AG10803 (cell line): ENCODE results near the gene GPX2.

Source experiments
- DNase-seq: peaks from one replicate; pipeline ENCODE4 v3.0.0; 2010; ENCODE audit warnings: low read depth
- H3K4me3 ChIP-seq: 2 replicates; pipeline ENCODE4 v1.5.1; 2011; ENCODE audit warnings: mild to moderate bottlenecking, low read length, control low read depth
- TF ChIP-seq, protein P1 (sequence below): conservative IDR thresholded peaks from 2 replicates; pipeline ENCODE4 v1.5.1; 2011; ENCODE audit warnings: mild to moderate bottlenecking, low read length, control low read depth, inconsistent platforms

Gene GPX2

DNA sequence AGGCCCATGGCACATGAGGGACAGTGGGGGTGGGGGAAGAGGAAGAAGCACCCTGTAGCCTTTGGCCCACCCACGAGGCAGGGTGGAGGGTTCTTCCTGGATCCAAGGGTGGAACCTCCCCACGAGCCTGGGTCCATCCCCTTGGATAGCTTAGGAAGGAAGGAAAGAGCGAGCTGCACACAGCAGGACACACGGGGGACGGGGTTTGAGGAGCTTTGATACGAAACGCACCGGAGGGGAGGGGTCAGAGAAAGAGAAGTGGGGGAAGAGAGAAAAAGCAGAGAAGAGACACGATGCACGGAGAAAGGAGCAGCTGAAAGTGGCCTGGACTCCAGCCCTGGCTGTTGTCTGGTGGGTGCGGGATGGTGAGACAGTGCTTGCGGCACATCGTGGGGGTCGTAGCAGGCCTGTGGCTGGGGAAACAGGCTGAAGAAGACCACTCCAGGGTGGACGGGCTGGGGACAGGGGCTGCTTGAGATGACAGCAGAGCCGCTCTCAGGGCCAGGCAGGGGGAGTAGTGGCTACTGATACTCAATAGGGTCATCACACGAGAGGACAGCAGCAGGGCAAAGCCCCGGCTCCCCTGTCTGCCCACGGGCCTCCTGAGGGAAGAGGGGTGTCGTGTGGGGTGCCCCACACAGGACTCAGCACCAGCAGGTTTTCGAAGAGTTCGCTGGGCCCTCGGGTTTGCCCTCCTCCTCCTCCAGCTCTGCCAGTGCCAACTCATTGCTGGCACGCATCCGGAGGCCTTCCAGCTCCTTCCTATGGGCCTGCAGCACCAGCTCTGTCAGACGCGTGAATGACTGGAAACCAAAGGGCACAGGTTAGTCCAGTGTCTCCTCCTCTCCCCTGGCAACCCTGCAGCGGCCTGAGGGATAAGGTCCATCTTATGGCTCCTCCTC lies 5.4 kb upstream of the GPX2 start:
- no peak overlapping the region for H3K4me3 ChIP-seq
- DNase-seq: no peak
- TF ChIP-seq, protein P1, sequence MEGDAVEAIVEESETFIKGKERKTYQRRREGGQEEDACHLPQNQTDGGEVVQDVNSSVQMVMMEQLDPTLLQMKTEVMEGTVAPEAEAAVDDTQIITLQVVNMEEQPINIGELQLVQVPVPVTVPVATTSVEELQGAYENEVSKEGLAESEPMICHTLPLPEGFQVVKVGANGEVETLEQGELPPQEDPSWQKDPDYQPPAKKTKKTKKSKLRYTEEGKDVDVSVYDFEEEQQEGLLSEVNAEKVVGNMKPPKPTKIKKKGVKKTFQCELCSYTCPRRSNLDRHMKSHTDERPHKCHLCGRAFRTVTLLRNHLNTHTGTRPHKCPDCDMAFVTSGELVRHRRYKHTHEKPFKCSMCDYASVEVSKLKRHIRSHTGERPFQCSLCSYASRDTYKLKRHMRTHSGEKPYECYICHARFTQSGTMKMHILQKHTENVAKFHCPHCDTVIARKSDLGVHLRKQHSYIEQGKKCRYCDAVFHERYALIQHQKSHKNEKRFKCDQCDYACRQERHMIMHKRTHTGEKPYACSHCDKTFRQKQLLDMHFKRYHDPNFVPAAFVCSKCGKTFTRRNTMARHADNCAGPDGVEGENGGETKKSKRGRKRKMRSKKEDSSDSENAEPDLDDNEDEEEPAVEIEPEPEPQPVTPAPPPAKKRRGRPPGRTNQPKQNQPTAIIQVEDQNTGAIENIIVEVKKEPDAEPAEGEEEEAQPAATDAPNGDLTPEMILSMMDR: no peak

DNA sequence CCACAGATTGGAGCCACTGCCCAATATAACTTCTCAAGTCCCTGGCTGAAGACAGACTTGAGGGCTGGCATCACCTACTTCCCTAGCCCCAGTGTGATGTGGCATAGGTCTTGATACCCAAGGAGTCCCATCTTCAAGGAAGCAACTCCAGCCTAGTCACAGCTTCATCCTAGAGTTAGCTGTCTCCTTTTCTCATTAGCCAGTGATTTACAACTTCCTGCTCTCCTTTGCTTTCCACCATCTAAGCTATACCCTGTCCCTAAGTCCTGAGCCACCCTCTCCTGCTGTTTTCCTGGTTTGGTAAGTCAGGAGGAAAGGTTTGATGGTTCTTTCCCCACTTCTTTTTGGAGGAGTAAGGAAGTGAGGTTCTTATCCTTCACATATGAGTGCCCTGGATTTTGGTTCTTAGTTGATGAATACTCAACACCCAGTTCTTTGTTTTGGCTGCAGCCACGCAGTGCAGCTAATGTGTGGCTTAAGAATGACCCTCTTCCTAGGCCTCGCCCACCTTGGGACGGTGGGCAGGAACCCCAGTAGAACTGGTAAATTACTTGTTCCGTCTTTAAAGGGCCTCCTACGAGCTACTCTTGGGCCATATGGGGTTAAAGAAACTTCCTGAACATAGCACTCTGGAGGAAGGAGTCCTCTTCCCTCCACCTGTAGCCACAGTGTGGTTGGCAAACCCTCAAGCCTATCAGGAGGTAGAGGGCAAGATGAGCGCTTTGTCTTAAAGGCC lies 3.9 kb upstream of the GPX2 start:
- no peak overlapping the region for H3K4me3 ChIP-seq
- DNase-seq: no peak
- TF ChIP-seq, protein P1: no peak

DNA sequence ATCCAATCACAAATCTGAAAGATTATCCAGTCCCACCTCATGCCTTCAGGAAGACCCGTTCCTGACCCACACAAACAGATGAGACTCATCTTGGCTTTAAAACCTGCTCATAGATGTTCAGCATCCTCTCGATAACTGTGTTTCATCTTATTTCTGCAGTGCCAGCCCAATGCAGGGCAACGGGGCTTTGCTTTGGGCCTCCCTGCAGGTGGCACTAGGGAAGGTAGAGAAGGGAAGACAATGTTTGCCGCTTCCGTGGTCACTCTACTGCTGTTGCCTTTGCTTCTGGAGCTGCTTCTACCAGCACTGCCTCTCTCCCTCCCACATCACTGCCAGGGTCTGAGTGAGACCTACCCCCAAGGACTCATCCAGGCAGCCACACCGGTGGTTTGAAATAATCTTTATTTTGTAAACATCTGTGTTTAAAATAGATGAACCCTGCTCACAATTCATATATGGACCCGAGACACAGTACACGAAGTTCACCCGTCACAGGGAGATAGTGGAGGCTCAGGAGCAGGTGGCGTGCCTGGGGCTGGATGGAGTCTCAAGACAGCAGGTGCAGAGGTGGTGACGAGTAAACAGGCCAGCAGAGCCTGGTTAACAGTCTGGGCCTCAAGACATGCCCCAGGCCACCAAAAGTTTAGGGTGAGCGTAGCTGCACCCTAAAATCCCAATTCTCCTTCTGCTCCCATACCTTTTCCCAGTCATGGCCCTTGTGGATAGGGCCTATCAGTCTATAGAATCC lies 3.1 kb upstream of the GPX2 start:
- TF ChIP-seq, protein P1: no peak
- H3K4me3 ChIP-seq: no peak overlapping the region
- no peak for DNase-seq

DNA sequence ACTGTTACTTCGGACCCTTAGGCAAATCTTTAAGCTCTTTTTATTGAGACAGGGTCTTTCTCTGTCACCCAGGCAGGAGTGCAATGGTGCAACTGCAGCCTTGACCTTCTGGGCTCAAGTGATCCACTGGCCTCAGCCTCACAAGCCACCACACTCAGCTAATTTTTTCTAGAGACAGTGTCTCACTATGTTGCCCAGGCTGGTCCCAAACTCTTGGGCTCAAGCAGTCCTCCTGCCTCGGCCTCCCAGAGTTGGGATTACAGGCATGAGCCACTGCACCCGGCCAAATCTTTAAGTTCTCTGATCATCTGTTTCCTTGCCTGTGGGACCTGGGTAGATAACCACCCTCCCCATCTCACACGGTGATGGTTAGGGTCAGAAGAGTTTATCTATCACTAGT lies 2.3 kb upstream of the GPX2 start:
- TF ChIP-seq, protein P1: no peak
- no peak for DNase-seq
- H3K4me3 ChIP-seq: no peak overlapping the region

DNA sequence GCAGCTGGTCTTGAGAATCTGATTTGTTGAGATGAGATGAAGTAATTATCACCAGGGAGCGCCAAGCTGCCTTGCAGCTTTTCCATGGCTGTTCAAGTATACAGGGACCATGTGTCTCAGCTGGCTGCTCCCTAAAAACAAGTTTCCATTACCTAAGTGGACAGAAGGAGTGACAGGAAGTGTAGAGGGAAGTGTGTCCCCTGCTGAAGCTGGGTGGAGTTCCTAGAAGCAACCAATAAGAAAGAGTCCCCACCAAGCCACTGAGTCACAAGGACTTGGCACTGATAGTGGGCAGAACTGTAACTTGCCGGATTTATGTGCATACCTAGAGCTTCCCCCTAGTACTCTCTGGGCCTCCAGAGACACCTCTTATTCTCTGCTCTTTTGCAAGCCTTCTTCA lies 1.5 kb upstream of the GPX2 start:
- TF ChIP-seq, protein P1: no peak
- DNase-seq: no peak
- H3K4me3 ChIP-seq: no peak overlapping the region

DNA sequence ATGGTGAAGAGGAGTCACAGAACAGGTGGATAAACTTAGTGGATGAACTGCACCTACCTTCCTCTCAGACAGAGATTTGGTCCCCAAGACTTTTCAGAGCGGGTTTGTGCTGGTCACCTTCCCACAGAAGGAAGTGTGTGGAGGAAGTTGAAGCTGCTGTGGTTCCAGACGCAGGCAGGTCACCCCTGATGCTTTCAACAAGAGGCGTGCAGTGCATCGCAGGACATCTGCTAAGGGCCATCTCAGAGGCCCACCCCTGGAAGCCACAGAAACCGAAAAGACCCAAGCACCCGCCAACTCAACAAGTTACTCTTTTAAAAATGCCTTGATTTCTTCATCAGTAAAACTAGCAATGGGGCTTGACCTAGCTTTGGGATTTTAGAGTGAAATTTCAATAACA lies 1.0 kb upstream of the GPX2 start:
- H3K4me3 ChIP-seq: no peak overlapping the region
- DNase-seq: no peak
- TF ChIP-seq, protein P1: no peak
